ENCODE data around the gene PIEZO2.

DNA sequence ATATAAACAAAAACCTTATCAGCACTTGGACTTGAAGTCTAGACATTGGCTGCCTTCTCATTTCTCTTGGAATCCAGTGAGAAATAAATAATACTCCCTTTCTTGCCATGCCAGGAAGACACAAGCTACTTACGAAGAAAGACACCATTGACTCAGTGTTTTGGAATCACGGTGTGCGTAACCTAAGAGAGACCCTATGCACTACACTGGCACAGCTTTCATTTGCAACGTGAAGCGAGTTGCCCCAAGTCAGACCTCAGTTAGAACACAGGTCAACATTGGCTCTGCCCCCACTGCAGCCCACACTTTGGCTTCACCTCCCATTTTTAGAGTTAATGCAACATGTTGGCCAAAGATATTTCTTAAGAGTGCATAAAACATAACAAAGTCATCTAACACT is 54.2 kb downstream of the PIEZO2 start:
- TF ChIP-seq RFX5 (IDR thresholded peaks at IDR 0.05; ENCODE audit: borderline replicate concordance, low read depth, low read length) (no peak), EP300 (IDR thresholded peaks at IDR 0.05; ENCODE audit: borderline replicate concordance in 1 of 2, low read depth in 2 of 2, low read length in 2 of 2) (no peak)
